Suprapubic skin (tissue), 4 donors: ENCODE measurements around the gene CCDC9. TPM values are rescaled to one million over a fixed set of nuclear protein-coding genes. Genes with fewer than 3 reads are reported as not detected.
A peak's percentile ranks its signal among the peaks of the same experiment; 100 is the strongest.

Experiments
- DNase-seq, 2 donors: peaks; one replicate each; pipeline ENCODE4 v3.0.0-alpha.2; 2019; ENCODE audit warnings: low spot score in 2 of 2
- H3K27ac ChIP-seq: fragments of 200-600 bp; sonication (generic); one replicate; pipeline ENCODE4 v1.5.1; 2019
- H3K27me3 ChIP-seq: fragments of 200-600 bp; sonication (generic); one replicate; pipeline ENCODE4 v1.5.1; 2019
- H3K36me3 ChIP-seq: fragments of 200-600 bp; sonication (generic); one replicate; pipeline ENCODE4 v1.5.1; 2019
- H3K4me1 ChIP-seq: fragments of 200-600 bp; sonication (generic); one replicate; pipeline ENCODE4 v1.5.1; 2019
- H3K4me3 ChIP-seq: fragments of 200-600 bp; sonication (generic); one replicate; pipeline ENCODE4 v1.5.1; 2019; ENCODE audit warnings: mild to moderate bottlenecking
- H3K9me3 ChIP-seq: fragments of 200-600 bp; sonication (generic); one replicate; pipeline ENCODE4 v1.5.1; 2019
- EP300 ChIP-seq: sonication (generic); formaldehyde crosslinking; IDR thresholded peaks from one replicate; pipeline ENCODE4 v1.6.1; 2017; ENCODE audit warnings: antibody characterized with exemption
- POLR2A ChIP-seq, 2 donors: fragments of 450-650 bp; IDR thresholded peaks; one replicate each; pipeline ENCODE4 v1.6.1; 2017; ENCODE audit warnings: antibody characterized with exemption in 2 of 2, mild to moderate bottlenecking in 2 of 2, moderate library complexity in 2 of 2
- POLR2AphosphoS5 ChIP-seq, 3 donors: sonication (generic); formaldehyde crosslinking; IDR thresholded peaks; one replicate each; pipeline ENCODE4 v1.6.1; 2017; ENCODE audit warnings: antibody characterized with exemption in 3 of 3
- WGBS: methylation state at CpG from one replicate; pipeline ENCODE4 v1.1.5; 2018; 5-methylcytosine and 5-hydroxymethylcytosine counted together
- total RNA-seq, 4 donors: library from RNA; depleted of rRNA; stranded (reverse); fragments of >200 nt; gene quantifications; one replicate each; pipeline ENCODE4 v1.1.0, GENCODE V29; 2016
- TF ChIP-seq, protein P1 (sequence below), 2 donors: fragments of 200-600 bp in 1 of 2; fragments of 450-650 bp in 1 of 2; sonication (generic) in 1 of 2; IDR thresholded peaks; one replicate each; pipeline ENCODE4 v1.5.1; 2016 to 2019; ENCODE audit warnings: antibody characterized with exemption in 2 of 2, mild to moderate bottlenecking in 1 of 2, moderate library complexity in 1 of 2

CCDC9 gene
- total RNA-seq, 4 donors from 2014 or later: 24.6 to 33.2 (median 27.4) TPM

DNA sequence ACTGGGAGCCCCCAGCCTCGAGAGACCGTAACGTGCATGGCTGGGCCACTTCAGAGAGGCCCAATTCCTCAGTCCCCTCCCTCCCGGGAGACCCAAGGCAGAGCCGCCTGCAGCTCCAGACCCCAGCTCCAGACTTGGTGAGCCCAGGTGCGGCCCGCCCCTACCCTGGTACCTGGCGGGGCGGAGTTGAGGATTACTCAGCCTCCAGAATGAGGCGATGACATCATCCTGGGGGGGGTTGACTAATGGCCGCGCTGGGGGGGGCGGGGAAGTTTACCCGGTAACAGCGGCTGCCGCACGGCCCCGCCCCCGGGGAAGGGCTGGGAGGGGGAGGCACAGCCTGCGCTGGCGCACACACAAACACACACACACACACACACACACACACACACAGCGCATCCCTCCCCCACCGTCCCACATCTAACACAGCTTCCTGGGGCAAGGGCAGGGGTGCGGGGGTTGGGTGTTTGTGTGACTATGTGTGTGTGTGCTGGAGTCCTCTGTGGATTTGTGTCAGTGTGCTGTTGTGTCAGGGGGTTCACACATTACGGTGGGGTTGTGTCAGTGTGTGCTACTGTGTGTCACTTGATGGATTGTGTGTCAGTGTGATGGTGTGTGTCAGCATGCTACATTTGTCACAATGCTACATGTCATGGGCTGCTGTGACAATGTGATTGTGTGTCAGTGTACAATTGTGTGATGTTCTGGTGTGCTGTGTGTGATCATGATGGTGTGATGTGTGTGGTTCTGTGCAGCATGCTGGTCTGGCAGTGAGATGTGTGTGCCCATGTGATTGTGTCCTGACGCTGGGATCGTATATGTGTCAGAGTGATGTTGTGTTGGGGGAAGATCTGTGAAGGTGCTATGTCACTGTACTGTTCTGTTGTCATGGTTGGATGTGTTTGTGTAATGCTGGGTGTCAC lies 15.1 kb upstream of the CCDC9 start:
- Histone ChIP-seq H3K27ac (no peak overlapping the region), H3K4me1 (peaks cover 46% of the 10 kb centered on the region), H3K36me3 (no peaks in the 10 kb centered on the region), H3K9me3 (no peaks in the 10 kb centered on the region), H3K4me3 (peak overlapping the region; percentile 5), H3K27me3 (peaks cover 5% of the 10 kb centered on the region)
- 21% methylated on average over 16 of the region's 27 CpGs for WGBS
- DNase-seq: peak in 1 of 2 donors; percentile 85
- TF ChIP-seq EP300 (no peak), POLR2A (IDR thresholded peaks at IDR 0.05) (no peak), POLR2AphosphoS5 (IDR thresholded peaks at IDR 0.05) (no peak)
- TF ChIP-seq, protein P1, sequence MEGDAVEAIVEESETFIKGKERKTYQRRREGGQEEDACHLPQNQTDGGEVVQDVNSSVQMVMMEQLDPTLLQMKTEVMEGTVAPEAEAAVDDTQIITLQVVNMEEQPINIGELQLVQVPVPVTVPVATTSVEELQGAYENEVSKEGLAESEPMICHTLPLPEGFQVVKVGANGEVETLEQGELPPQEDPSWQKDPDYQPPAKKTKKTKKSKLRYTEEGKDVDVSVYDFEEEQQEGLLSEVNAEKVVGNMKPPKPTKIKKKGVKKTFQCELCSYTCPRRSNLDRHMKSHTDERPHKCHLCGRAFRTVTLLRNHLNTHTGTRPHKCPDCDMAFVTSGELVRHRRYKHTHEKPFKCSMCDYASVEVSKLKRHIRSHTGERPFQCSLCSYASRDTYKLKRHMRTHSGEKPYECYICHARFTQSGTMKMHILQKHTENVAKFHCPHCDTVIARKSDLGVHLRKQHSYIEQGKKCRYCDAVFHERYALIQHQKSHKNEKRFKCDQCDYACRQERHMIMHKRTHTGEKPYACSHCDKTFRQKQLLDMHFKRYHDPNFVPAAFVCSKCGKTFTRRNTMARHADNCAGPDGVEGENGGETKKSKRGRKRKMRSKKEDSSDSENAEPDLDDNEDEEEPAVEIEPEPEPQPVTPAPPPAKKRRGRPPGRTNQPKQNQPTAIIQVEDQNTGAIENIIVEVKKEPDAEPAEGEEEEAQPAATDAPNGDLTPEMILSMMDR (IDR thresholded peaks at IDR 0.05): no peak

DNA sequence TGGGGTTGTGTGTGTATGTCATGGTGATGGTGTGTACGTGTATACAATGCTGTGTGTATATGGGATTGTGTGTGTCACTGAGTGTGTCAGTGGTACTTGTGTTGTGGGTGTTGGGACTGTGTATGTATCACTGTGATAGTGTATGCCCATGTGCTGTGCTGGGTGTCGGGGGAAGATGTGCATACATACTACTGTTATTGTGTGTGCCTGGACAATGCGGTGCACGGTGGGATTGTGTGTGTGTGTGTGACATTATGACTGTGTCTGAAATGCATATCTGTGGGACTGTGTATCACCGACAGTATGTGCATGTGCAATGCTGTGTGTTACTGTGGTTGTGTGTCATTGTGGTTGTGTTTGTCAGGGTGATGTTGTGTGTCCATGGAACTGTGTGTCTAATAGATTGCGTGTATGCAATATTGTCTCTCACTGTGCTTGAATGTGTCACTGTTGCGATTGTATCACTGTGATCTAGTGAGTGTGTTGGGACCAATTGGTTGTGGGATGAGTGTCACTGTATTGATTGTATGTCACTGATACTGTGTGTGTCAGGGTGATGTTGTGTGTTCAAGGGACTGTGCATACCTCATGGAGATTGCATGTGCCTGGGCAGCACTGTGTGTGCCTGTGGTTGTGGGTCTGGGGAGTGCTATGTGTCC lies 14.3 kb upstream of the CCDC9 start:
- TF ChIP-seq, protein P1 (IDR thresholded peaks at IDR 0.05): no peak
- TF ChIP-seq EP300 (no peak), POLR2A (IDR thresholded peaks at IDR 0.05) (no peak), POLR2AphosphoS5 (IDR thresholded peaks at IDR 0.05) (no peak)
- no peak for DNase-seq
- Histone ChIP-seq H3K4me1 (peaks cover 46% of the 10 kb centered on the region), H3K27ac (no peak overlapping the region), H3K4me3 (no peak overlapping the region), H3K27me3 (peaks cover 5% of the 10 kb centered on the region), H3K36me3 (no peaks in the 10 kb centered on the region), H3K9me3 (no peaks in the 10 kb centered on the region)
- 89% methylated on average over 7 of the region's 7 CpGs for WGBS

DNA sequence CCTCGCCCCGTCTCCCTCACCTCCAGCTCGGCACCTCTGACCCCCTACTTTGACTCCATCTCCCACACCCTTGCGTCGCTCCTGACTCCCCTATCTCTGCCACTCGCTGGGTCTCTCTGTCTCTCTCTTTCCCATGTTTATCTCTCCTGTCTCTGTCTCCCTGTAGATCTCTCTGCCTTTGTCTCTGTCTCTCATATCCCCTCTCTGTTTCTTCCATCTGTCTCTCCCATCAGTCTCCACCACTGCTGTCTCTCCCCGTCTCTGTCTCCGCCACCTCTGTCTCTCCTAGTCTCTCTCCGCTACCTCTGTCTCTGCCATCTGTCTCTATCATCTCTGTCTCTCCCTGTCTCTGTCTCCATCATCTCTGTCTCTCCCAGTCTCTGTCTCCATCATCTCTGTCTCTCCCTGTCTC lies 13.0 kb upstream of the CCDC9 start:
- Histone ChIP-seq H3K27ac (no peak overlapping the region), H3K36me3 (no peaks in the 10 kb centered on the region), H3K4me3 (peak overlapping the region; percentile 35), H3K27me3 (peaks cover 5% of the 10 kb centered on the region), H3K9me3 (no peaks in the 10 kb centered on the region), H3K4me1 (peaks cover 46% of the 10 kb centered on the region)
- TF ChIP-seq POLR2AphosphoS5 (IDR thresholded peaks at IDR 0.05) (no peak), POLR2A (IDR thresholded peaks at IDR 0.05) (no peak), EP300 (no peak)
- TF ChIP-seq, protein P1 (IDR thresholded peaks at IDR 0.05): no peak
- DNase-seq: no peak
- WGBS: 20% methylated on average over 8 of the region's 9 CpGs

DNA sequence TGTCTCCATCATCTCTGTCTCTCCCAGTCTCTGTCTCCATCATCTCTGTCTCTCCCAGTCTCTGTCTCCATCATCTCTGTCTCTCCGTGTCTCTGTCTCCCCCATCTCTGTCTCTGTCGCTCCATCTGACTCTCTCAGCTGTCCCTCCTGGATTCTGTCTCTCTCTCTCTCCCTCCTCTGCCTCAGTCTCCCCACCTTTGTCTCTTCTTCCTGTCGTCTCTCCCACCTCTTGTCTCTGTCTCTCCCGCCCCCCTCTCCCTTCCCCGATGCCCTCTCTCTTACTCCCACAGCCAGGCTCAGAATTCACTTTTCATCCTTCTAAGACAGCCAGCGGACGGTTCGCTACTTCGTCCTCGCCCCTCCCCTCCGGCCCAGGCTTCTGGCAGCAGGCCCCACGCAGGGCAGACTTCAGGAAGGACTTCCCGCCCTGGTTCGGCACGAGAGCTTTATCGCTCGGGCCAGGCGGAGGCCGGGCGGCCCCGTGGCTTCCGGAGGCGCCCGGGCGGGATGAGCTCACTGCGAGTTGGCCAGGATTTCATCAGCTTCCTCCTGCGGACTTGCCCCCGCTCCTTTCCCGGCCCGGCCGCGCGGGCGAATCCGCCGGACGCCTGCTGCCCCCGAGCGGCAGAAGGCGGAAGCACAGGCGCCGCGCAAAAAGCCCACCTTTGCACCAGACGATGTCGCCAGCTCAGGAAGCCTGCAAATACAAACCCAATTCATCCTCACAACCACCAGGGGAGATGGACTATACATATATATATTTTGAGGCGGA lies 12.4 kb upstream of the CCDC9 start:
- H3K27ac ChIP-seq: peak overlapping the region; percentile 2
- H3K36me3 ChIP-seq: no peaks in the 10 kb centered on the region
- H3K9me3 ChIP-seq: no peaks in the 10 kb centered on the region
- H3K4me3 ChIP-seq: peak overlapping the region; percentile 35
- H3K4me1 ChIP-seq: peaks cover 46% of the 10 kb centered on the region
- peaks cover 5% of the 10 kb centered on the region for H3K27me3 ChIP-seq
- under 1% methylated on average over 45 of the region's 46 CpGs for WGBS
- DNase-seq: peak; percentile 94 to 95
- TF ChIP-seq POLR2A (IDR thresholded peaks at IDR 0.05): no peak
- TF ChIP-seq POLR2AphosphoS5 (IDR thresholded peaks at IDR 0.05): peak in 2 of 3 donors; percentile 92 to 93
- TF ChIP-seq, protein P1 (IDR thresholded peaks at IDR 0.05): peak; percentile 98 to 100
- TF ChIP-seq EP300: no peak
